Fibroblast of lung (primary cell): ENCODE results near the gene TOP3A.

ENCODE experiments used
- EZH2 ChIP-seq: IDR thresholded peaks from 2 replicates; pipeline ENCODE4 v1.5.1; 2012; ENCODE audit warnings: low read length, control low read depth, mild to moderate bottlenecking; ENCODE audit errors: missing control alignments
- TF ChIP-seq, protein P1 (sequence below), 2 donors: IDR thresholded peaks in 1 of 2; conservative IDR thresholded peaks in 1 of 2; 1 replicate in 1 of 2; 2 replicates in 1 of 2; pipeline ENCODE4 v1.5.1; 2011 to 2012; ENCODE audit warnings: low read length in 2 of 2, control low read depth in 1 of 2, inconsistent platforms in 1 of 2, low read depth in 1 of 2, mild to moderate bottlenecking in 1 of 2

DNA sequence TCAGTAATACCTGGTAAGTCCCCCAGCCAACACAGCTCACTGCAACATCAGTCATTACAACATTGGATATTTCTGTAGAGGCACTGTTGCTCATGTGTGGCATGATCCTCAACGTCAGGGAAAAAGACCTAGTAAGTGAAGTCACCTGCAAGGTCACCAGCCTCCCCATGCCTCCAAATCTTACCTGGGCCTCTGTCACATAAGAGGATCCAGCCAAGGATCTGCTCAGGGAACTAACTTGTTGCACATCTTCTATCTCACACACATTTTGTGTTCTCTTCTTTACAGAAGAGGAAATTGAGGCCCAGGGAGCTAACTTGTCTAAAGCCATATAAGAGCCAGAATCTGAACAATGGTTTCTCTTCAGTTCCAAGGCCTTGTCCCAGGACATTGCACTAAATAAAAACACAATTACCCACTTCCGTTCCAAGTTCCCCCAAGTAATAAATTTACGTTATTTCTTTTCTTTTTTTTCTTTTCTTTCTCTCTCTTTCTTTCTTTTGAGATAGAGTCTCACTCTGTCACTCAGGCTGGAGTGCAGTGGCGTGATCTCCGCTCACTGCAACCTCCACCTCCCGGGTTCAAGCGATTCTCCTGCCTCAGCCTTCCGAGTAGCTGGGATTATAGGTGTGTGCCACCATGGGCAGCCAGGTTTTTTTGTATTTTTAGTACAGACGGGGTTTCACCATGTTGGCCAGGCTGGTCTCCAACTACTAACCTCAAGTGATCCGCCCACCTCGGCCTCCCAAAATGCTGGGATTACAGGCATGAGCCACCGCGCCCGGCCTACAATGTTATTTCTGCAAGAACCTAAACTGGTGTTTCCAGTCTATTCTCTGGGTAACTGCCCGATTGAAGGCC, 47.3 kb upstream of the TOP3A start:
- TF ChIP-seq, protein P1, sequence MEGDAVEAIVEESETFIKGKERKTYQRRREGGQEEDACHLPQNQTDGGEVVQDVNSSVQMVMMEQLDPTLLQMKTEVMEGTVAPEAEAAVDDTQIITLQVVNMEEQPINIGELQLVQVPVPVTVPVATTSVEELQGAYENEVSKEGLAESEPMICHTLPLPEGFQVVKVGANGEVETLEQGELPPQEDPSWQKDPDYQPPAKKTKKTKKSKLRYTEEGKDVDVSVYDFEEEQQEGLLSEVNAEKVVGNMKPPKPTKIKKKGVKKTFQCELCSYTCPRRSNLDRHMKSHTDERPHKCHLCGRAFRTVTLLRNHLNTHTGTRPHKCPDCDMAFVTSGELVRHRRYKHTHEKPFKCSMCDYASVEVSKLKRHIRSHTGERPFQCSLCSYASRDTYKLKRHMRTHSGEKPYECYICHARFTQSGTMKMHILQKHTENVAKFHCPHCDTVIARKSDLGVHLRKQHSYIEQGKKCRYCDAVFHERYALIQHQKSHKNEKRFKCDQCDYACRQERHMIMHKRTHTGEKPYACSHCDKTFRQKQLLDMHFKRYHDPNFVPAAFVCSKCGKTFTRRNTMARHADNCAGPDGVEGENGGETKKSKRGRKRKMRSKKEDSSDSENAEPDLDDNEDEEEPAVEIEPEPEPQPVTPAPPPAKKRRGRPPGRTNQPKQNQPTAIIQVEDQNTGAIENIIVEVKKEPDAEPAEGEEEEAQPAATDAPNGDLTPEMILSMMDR (conservative IDR thresholded peaks at IDR 0.05 in 1 of 2, IDR thresholded peaks at IDR 0.05 in 1 of 2; ENCODE audit: low read depth in 1 of 2, low read length in 2 of 2) = no peak
- TF ChIP-seq EZH2 = no peak
